C4-2B (cell line): Measurements from ENCODE around the gene TRPM8.

ENCODE experiments used
- H3K27ac ChIP-seq: fragments of 450-650 bp; 2 replicates; pipeline ENCODE4 v1.5.1; 2017
- CTCF ChIP-seq: fragments of 450-650 bp; conservative IDR thresholded peaks from 2 replicates; pipeline ENCODE4 v1.5.1; 2017; ENCODE audit warnings: mild to moderate bottlenecking
- ZFX ChIP-seq: fragments of 450-650 bp; IDR thresholded peaks from 2 replicates; pipeline ENCODE4 v1.6.1; 2017

TRPM8 gene

GRCh38 chr2:234066587-234066986 lies 149.4 kb downstream of the TRPM8 start:
- no peak overlapping the region for H3K27ac ChIP-seq
- TF ChIP-seq CTCF (no peak), ZFX (no peak)
